Measurements from ENCODE around the gene PARP12. TPM values are rescaled to one million over a fixed set of nuclear protein-coding genes. Genes with fewer than 3 reads are reported as not detected.
"Not testable (repeated sequence)": the region's sequence is repeated elsewhere in the genome, so short reads cannot be mapped to it uniquely, and the experiment has no call there.

PARP12 gene, protein sequence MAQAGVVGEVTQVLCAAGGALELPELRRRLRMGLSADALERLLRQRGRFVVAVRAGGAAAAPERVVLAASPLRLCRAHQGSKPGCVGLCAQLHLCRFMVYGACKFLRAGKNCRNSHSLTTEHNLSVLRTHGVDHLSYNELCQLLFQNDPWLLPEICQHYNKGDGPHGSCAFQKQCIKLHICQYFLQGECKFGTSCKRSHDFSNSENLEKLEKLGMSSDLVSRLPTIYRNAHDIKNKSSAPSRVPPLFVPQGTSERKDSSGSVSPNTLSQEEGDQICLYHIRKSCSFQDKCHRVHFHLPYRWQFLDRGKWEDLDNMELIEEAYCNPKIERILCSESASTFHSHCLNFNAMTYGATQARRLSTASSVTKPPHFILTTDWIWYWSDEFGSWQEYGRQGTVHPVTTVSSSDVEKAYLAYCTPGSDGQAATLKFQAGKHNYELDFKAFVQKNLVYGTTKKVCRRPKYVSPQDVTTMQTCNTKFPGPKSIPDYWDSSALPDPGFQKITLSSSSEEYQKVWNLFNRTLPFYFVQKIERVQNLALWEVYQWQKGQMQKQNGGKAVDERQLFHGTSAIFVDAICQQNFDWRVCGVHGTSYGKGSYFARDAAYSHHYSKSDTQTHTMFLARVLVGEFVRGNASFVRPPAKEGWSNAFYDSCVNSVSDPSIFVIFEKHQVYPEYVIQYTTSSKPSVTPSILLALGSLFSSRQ
- 14.5 TPM for total RNA-seq (ENCODE audit: unreplicated experiment)
- long read RNA-seq, partial matches to known transcripts = 0 of 5 reads
- long read RNA-seq, other reads (novel, unspliced or antisense) = 1 of 5 reads

DNA sequence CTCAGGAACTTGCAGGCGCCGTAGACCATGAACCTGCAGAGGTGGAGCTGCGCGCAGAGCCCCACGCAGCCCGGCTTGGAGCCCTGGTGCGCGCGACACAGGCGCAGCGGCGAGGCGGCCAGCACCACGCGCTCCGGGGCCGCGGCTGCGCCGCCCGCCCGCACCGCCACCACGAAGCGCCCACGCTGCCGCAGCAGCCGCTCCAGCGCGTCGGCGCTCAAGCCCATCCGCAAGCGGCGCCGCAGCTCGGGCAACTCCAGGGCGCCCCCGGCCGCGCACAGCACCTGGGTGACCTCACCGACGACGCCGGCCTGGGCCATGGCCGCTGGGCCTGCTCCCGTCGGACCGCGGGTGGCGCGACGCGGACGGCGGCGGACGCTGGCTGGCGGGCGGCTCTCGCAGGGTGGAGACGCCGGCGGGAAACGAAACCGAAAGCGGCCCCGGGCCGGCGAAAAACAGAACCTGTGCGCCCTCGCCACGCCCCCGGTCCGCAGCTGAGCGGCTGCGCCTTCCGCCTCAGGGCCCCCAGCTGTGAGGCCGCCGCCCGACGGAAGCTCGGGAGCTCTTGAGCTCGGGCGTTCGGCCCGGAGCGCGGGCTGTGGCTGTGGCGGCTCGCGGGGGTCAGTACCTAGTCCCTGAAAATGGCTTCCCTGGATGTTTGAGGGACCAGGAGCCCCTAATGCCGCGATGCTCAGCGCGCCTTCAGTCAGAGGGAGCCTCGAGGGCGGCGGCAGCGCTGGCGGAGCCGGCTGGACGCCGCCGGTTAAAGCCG is at the start of gene PARP12:
TSS of gene PARP12 (minus strand) at position 424 of the 772 bp plus-strand sequence. CDS start at position 320, 104 bp downstream.
- Mint-ChIP-seq H3K36me3 (ENCODE audit: low read depth, unreplicated experiment) (peaks cover 6% of the 10 kb centered on the region), H3K4me1 (ENCODE audit: unreplicated experiment) (peaks cover 17% of the 10 kb centered on the region), H3K9me3 (ENCODE audit: unreplicated experiment) (no peaks in the 10 kb centered on the region), H3K4me3 (ENCODE audit: unreplicated experiment) (peak within 1 kb of the TSS; percentile 83), H3K27me3 (ENCODE audit: unreplicated experiment) (peaks cover 12% of the 10 kb centered on the region), H3K27ac (ENCODE audit: unreplicated experiment) (peak within 1 kb of the TSS; percentile 27)
- TF ChIP-seq, protein P1, sequence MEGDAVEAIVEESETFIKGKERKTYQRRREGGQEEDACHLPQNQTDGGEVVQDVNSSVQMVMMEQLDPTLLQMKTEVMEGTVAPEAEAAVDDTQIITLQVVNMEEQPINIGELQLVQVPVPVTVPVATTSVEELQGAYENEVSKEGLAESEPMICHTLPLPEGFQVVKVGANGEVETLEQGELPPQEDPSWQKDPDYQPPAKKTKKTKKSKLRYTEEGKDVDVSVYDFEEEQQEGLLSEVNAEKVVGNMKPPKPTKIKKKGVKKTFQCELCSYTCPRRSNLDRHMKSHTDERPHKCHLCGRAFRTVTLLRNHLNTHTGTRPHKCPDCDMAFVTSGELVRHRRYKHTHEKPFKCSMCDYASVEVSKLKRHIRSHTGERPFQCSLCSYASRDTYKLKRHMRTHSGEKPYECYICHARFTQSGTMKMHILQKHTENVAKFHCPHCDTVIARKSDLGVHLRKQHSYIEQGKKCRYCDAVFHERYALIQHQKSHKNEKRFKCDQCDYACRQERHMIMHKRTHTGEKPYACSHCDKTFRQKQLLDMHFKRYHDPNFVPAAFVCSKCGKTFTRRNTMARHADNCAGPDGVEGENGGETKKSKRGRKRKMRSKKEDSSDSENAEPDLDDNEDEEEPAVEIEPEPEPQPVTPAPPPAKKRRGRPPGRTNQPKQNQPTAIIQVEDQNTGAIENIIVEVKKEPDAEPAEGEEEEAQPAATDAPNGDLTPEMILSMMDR (IDR thresholded peaks at IDR 0.05; ENCODE audit: unreplicated experiment) = no peak
- DNase-seq (ENCODE audit: low spot score) = peak; percentile 69

DNA sequence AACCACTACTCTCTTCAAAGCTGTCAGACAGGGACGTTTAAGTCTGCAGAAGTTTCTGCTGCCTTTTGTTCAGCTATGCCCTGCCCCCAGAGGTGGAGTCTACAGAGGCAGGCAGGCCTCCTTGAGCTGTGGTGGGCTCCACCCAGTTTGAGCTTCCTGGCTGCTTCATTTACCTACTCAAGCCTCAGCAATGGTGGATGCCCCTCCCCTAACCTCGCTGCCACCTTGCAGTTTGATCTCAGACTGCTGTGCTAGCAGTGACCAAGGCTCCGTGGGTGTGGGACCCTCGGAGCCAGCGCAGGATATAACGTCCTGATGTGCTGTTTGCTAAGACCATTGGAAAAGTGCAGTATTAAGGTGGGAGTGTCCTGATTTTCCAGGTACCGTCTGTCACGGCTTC is 46.0 kb upstream of the PARP12 start:
- H3K4me1 Mint-ChIP-seq (ENCODE audit: unreplicated experiment); H3K27me3 Mint-ChIP-seq (ENCODE audit: unreplicated experiment); H3K27ac Mint-ChIP-seq (ENCODE audit: unreplicated experiment); H3K9me3 Mint-ChIP-seq (ENCODE audit: unreplicated experiment); DNase-seq (ENCODE audit: low spot score); H3K4me3 Mint-ChIP-seq (ENCODE audit: unreplicated experiment): not testable (repeated sequence)
- H3K36me3 Mint-ChIP-seq (ENCODE audit: low read depth, unreplicated experiment) = peaks cover 69% of the 10 kb centered on the region

DNA sequence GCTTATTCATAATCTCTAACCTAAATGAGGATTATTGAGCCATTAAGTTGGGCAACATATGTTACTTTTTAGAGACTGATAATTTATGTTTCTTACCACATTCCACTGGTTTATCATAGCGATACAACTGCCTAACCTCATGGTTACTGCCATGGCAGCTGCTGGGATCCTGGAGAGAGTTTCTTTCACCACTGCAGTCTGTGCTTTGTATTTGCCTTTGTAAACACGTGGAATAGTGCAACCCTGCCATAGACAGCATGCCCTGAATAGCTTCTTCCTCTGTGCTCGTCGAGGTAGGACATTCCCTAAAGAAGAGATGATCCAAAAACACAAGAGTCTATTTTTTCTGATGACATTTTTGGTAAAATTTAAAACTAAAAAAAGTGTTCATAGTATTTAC is 33.7 kb upstream of the PARP12 start:
- no peaks in the 10 kb centered on the region for H3K9me3 Mint-ChIP-seq (ENCODE audit: unreplicated experiment)
- TF ChIP-seq, protein P1 (IDR thresholded peaks at IDR 0.05; ENCODE audit: unreplicated experiment) = no peak
- no peak overlapping the region for H3K4me3 Mint-ChIP-seq (ENCODE audit: unreplicated experiment)
- H3K27me3 Mint-ChIP-seq (ENCODE audit: unreplicated experiment) = no peaks in the 10 kb centered on the region
- H3K4me1 Mint-ChIP-seq (ENCODE audit: unreplicated experiment) = no peaks in the 10 kb centered on the region
- H3K27ac Mint-ChIP-seq (ENCODE audit: unreplicated experiment) = no peak overlapping the region
- no peak for DNase-seq (ENCODE audit: low spot score)
- peaks cover 41% of the 10 kb centered on the region for H3K36me3 Mint-ChIP-seq (ENCODE audit: low read depth, unreplicated experiment)

DNA sequence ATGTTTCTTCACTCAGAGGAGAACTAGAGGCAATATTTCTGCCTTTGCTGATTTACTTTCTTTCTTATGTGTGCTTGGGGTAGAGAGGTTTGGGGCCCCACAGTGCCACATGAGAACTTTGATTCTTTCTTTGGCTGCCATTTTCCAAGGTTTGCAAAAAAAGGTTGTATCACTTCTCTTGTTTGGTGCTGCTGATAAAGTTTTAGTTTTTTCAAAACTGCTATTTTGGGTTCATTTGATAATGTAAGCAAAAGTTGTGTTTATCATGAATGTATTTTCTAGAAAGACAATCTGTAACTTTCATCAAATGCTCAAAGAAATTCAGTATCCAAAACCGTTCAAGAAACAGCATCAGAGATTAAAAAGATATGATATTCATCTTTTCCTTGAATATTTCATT is 30.6 kb upstream of the PARP12 start:
- H3K4me1 Mint-ChIP-seq (ENCODE audit: unreplicated experiment) = no peaks in the 10 kb centered on the region
- H3K9me3 Mint-ChIP-seq (ENCODE audit: unreplicated experiment) = no peaks in the 10 kb centered on the region
- H3K36me3 Mint-ChIP-seq (ENCODE audit: low read depth, unreplicated experiment) = peaks cover 42% of the 10 kb centered on the region
- no peak overlapping the region for H3K27ac Mint-ChIP-seq (ENCODE audit: unreplicated experiment)
- TF ChIP-seq, protein P1 (IDR thresholded peaks at IDR 0.05; ENCODE audit: unreplicated experiment) = no peak
- no peaks in the 10 kb centered on the region for H3K27me3 Mint-ChIP-seq (ENCODE audit: unreplicated experiment)
- DNase-seq (ENCODE audit: low spot score) = no peak
- peak overlapping the region; percentile 19 for H3K4me3 Mint-ChIP-seq (ENCODE audit: unreplicated experiment)

DNA sequence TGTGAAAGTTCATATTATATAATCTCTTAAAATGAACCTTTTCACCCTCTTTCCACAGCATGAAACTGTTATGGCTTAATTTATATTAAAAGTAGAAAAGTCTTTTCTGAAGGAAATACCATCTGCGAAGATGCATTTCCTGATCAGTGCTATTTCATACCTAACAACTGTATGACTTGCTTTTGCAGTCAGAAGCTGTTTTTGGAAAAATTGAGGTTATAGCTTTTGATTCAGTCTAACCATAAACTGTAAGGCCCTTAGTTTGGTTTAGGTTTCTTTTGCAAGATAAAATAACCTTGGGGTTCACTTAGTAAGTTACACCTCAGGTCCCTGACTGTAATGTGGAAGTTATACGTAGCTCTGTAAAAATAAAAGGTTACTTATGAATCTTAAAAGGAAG is 22.7 kb upstream of the PARP12 start:
- H3K4me3 Mint-ChIP-seq (ENCODE audit: unreplicated experiment) = no peak overlapping the region
- peaks cover 4% of the 10 kb centered on the region for H3K36me3 Mint-ChIP-seq (ENCODE audit: low read depth, unreplicated experiment)
- H3K27me3 Mint-ChIP-seq (ENCODE audit: unreplicated experiment) = peaks cover 11% of the 10 kb centered on the region

More for the DNA sequence above, 22.7 kb upstream of the PARP12 start:
- Mint-ChIP-seq H3K27ac (ENCODE audit: unreplicated experiment) (no peak overlapping the region), H3K9me3 (ENCODE audit: unreplicated experiment) (no peaks in the 10 kb centered on the region), H3K4me1 (ENCODE audit: unreplicated experiment) (peaks cover 20% of the 10 kb centered on the region)
- no peak for DNase-seq (ENCODE audit: low spot score)
- TF ChIP-seq, protein P1 (IDR thresholded peaks at IDR 0.05; ENCODE audit: unreplicated experiment) = no peak
